Ovary (tissue), 10 donors: ENCODE results near the gene EFEMP1. TPM values are rescaled to one million over a fixed set of nuclear protein-coding genes. Genes with fewer than 3 reads are reported as not detected.

Experiments used
- DNase-seq, 5 donors: peaks; one replicate each; pipeline ENCODE4 v3.0.0-alpha.2; 2019 to 2020
- H3K27ac ChIP-seq, 2 donors: fragments of 200-600 bp; one replicate each; pipeline versions ENCODE4 v1.5.1 to v1.8.0; 2019 to 2022
- H3K27me3 ChIP-seq: fragments of 200-600 bp; one replicate; pipeline ENCODE4 v1.8.0; 2022
- H3K36me3 ChIP-seq: fragments of 200-600 bp; sonication (generic); one replicate; pipeline ENCODE4 v1.5.1; 2019
- H3K4me1 ChIP-seq: one replicate; pipeline ENCODE4 v1.8.1; 2013; ENCODE audit warnings: mild to moderate bottlenecking, moderate library complexity; ENCODE audit not compliant: insufficient read depth
- H3K4me3 ChIP-seq: fragments of 200-600 bp; sonication (generic); one replicate; pipeline ENCODE4 v1.5.1; 2017
- H3K9me3 ChIP-seq, 2 donors: fragments of 200-600 bp in 1 of 2; sonication (generic) in 1 of 2; one replicate each; pipeline versions ENCODE4 v1.5.1 to v1.8.1; 2013 to 2019; ENCODE audit warnings: mild to moderate bottlenecking in 1 of 2, moderate library complexity in 1 of 2
- CTCF ChIP-seq, 3 donors: fragments of 450-650 bp in 2 of 3; fragments of 200-600 bp in 1 of 3; IDR thresholded peaks; one replicate each; pipeline versions ENCODE4 v1.5.1 to v1.8.0; 2016 to 2022; ENCODE audit warnings: antibody characterized with exemption in 3 of 3, mild to moderate bottlenecking in 1 of 3
- EP300 ChIP-seq: sonication (generic); formaldehyde crosslinking; IDR thresholded peaks from one replicate; pipeline ENCODE4 v1.6.1; 2017; ENCODE audit warnings: antibody characterized with exemption
- POLR2A ChIP-seq: fragments of 450-650 bp; IDR thresholded peaks from one replicate; pipeline ENCODE4 v1.6.1; 2017; ENCODE audit warnings: antibody characterized with exemption, mild to moderate bottlenecking, moderate library complexity
- WGBS, 3 donors: extraction: QIAGEN DNeasy Blood & Tissue Kit in 1 of 3; methylation state at CpG; one replicate each; pipeline versions ENCODE4 v1.1.5 to v1.1.7; 2013 to 2017; 5-methylcytosine and 5-hydroxymethylcytosine counted together
- intact Hi-C, 4 donors: fragments of 100-400 bp; cut with DNase I; formaldehyde crosslinking; loops; one replicate each; pipeline versions ENCODE4 v1.11.0 to v1.15.1; 2022 to 2023
- long read RNA-seq, 3 donors: library from polyadenylated mRNA in 2 of 3; unstranded in 2 of 3; transcript quantifications; one replicate each; pipeline ENCODE4 v2.0.0 and lab custom pipeline, GENCODE V29; 2021 to 2026
- polyA plus RNA-seq, 2 donors: library from polyadenylated mRNA; stranded (reverse); fragments of 200-250 nt in 1 of 2; fragments of 350-450 nt in 1 of 2; fragmentation: Illumina TruSeq in 1 of 2; extraction: RNeasy Lipid Tissue Mini Kit (QIAGEN cat#74804) in 1 of 2; gene quantifications; one replicate each; pipeline ENCODE4 v1.2.3, GENCODE V29; 2013 to 2014
- total RNA-seq, 7 donors: library from RNA; depleted of rRNA in 2 of 7; stranded (reverse); fragments of >200 nt in 2 of 7; fragmentation: NEBNext Ultra II Directional in 3 of 7; extraction: Animal tissue kit (Norgen Biotek cat#: 25700) in 3 of 7; gene quantifications; one replicate each; pipeline versions ENCODE4 v1.1.0 to v1.2.4, GENCODE V29; 2016 to 2023
- donor health status: DM: no; HTN: no; CAD: no; lungs with moderate emphysema.
- donor health status: DM: no; HTN: no; CAD: no.
- donor health status: Bipolar disorder and iron deficiency.
- donor health status: DM: yes; HTN: yes; CAD: no.
- donor health status: DM: no; HTN: no; CAD: no.
- donor health status: DM: yes; HTN: yes; CAD: no.

Gene EFEMP1
- total RNA-seq (100 to 1,000 TPM; 204 to 350 (median 282) TPM), polyA plus RNA-seq (100 to 1,000 TPM; 238 to 482 TPM)
- long read RNA-seq, donor 1, transcript EFEMP1-201 (12 exons, 1,820 nt) = minor isoform, 372 of 1,541 reads
- long read RNA-seq, donor 1, transcript EFEMP1-202 (11 exons, 3,024 nt) = major isoform, 856 of 1,541 reads
- long read RNA-seq, donor 1, partial matches to known transcripts = 122 of 1,541 reads
- long read RNA-seq, donor 1, other reads (novel, unspliced or antisense) = 187 of 1,541 reads
- long read RNA-seq, donor 2, transcript EFEMP1-202 (11 exons, 3,024 nt) = major isoform, 7 of 13 reads
- long read RNA-seq, donor 2, partial matches to known transcripts = 5 of 13 reads
- long read RNA-seq, donor 2, other reads (novel, unspliced or antisense) = 0 of 13 reads
- long read RNA-seq, donor 3, transcript EFEMP1-201 (12 exons, 1,820 nt) = minor isoform, 213 of 653 reads
- long read RNA-seq, donor 3, transcript EFEMP1-202 (11 exons, 3,024 nt) = major isoform, 365 of 653 reads
- long read RNA-seq, donor 3, partial matches to known transcripts = 37 of 653 reads
- long read RNA-seq, donor 3, other reads (novel, unspliced or antisense) = 37 of 653 reads

DNA sequence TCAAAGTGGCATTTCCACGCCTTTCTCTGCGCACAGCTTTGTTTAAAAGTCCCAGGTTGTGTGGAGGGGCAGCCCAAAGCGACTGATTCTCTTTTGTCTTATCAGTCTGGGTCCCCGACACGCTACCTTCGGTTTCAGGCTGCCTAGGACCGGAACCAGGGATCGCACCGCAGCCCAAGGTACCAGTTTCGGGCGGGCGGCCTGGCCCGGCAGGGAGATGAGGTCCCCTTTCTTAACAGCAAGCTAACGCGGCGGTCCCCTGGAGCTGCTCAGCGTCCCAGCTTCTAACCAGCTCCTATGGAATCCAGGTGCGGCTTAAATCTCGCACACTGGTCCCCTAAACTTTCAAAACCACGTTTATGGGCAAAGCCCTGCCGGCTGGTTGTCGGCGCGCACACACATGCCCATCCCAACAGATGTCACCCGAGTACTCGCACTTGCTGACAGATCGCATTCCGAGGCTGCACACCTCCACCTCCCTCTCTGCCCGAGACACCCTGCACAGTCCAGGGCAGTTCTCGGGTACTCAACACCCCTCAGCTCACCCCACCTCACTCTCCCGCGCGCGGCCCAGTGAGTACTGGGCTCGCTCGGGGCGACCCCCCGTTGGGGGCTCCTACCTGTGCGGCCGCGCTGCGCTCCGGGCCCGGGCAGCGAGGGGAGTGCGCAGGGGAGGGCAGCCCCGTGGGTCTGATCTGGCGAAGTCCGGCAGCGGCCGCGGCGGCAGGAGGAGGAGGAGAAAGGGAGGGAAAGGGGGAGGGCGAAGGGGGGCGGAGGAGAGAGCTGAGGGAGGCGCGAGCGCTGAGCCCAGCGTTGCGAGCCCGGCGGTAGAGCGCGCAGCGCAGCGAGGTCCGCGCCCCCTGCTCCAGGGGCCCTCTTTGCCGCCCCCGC lies at the start of gene EFEMP1:
TSS of gene EFEMP1 (minus strand) at position 692 of the 891 bp plus-strand sequence. CDS start 1,342 bp downstream, outside the sequence.
- H3K27me3 ChIP-seq = no peaks in the 10 kb centered on the region
- DNase-seq = peak; percentile 82 to 88 (median 83)
- intact Hi-C loops = no loop called here

DNA sequence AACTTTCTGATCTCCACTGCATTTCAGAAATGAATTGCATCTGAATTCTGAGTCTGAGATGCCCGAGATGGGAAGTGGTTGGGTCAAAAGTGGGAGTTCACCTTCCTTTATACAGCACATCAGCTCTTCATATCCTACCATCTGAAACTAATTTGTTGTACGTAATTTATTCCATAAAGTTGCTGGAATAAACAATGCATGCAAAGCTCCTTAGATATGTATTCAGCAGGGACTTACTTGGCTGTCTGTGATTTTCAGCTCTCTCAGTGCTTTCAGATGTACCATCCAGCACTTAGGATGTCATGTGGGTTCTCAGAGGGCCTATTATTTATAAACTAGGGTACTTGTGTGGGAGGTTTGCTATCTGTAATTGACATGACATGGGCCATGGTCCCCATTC lies 46.9 kb upstream of the EFEMP1 start:
- TF ChIP-seq CTCF (IDR thresholded peaks at IDR 0.05) (no peak), POLR2A (no peak), EP300 (no peak)
- 78 to 87% (median 86%) methylated on average over 2 of the region's 2 CpGs for WGBS, 3 donors
- intact Hi-C loops = no loop called here

More for the DNA sequence above, at the start of gene EFEMP1:
- H3K4me3 ChIP-seq = peak within 1 kb of the TSS; percentile 83
- no peaks in the 10 kb centered on the region for H3K36me3 ChIP-seq
- WGBS, 3 donors = 0 to 1% (median 0%) methylated on average over 58 to 70 of the region's 70 CpGs
- TF ChIP-seq CTCF (IDR thresholded peaks at IDR 0.05) (no peak), EP300 (no peak), POLR2A (peak; percentile 66)
- no peaks in the 10 kb centered on the region for H3K9me3 ChIP-seq
- peak within 1 kb of the TSS; percentile 59 to 65 for H3K27ac ChIP-seq
- peaks cover 1% of the 10 kb centered on the region for H3K4me1 ChIP-seq

GRCh38 chr2:55968941-55969340 lies 45.4 kb upstream of the EFEMP1 start:
- H3K27me3 ChIP-seq = no peaks in the 10 kb centered on the region
- peaks cover 9% of the 10 kb centered on the region for H3K4me1 ChIP-seq
- H3K36me3 ChIP-seq = no peaks in the 10 kb centered on the region
- no peaks in the 10 kb centered on the region for H3K9me3 ChIP-seq
- intact Hi-C loops = no loop called here
- DNase-seq = no peak
- no peak overlapping the region for H3K27ac ChIP-seq
- TF ChIP-seq CTCF (IDR thresholded peaks at IDR 0.05) = no peak
- TF ChIP-seq EP300 = no peak
- no peak for TF ChIP-seq POLR2A
- WGBS, 3 donors = 9 to 15% (median 12%) methylated on average over 1 of the region's 1 CpG
- no peak overlapping the region for H3K4me3 ChIP-seq

More for the DNA sequence above, 46.9 kb upstream of the EFEMP1 start:
- no peak overlapping the region for H3K4me3 ChIP-seq
- DNase-seq = no peak
- H3K9me3 ChIP-seq = no peaks in the 10 kb centered on the region
- H3K36me3 ChIP-seq = no peaks in the 10 kb centered on the region
- H3K4me1 ChIP-seq = peaks cover 7% of the 10 kb centered on the region
- no peak overlapping the region for H3K27ac ChIP-seq
- H3K27me3 ChIP-seq = no peaks in the 10 kb centered on the region

DNA sequence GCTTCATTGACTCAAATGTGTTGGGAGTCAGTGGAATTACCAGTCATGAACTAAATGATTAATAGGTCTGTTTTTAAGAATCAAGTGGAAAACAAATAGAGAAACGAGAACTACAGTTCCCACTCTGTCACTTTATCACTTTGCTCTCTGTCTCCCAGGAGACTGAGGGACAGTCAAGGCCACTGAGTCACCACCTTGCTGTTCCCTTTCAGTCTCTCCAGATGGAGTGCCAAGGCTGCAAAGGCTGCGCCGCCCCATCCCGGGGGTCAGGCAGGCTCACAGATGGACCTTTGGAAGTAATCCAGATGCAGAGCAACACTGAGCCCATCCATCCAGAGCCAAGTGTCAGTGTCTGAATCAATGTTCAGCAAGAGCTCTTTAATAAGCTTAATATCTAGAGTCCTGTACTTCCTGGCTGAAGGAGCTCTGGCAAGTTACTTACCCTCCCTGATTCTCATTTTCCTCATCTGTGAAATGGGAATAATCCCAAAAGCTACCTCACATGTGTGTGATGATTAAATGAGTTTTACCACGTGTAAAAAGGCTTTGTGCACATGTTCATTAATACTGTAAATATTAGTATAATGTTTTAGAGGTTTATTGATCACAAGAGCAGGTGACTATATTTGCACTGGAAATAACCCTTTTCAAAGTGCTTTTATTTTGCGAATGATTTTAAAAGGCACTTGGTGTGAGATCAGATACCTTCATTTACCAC lies 43.0 kb upstream of the EFEMP1 start:
- H3K9me3 ChIP-seq = no peaks in the 10 kb centered on the region
- H3K36me3 ChIP-seq = no peaks in the 10 kb centered on the region
- no peaks in the 10 kb centered on the region for H3K27me3 ChIP-seq
- H3K4me3 ChIP-seq = no peak overlapping the region
- H3K27ac ChIP-seq = peak overlapping the region in 1 of 2 donors; percentile 68
- peak; percentile 48 to 69 (median 55) for DNase-seq
- TF ChIP-seq POLR2A = no peak
- TF ChIP-seq EP300 = no peak
- no peak for TF ChIP-seq CTCF (IDR thresholded peaks at IDR 0.05)
- 17 to 22% (median 22%) methylated on average over 6 of the region's 6 CpGs for WGBS, 3 donors
- intact Hi-C loops = no loop called here
- H3K4me1 ChIP-seq = peaks cover 9% of the 10 kb centered on the region
